GM18907 (cell line): ENCODE results near the gene HOXA3.

Experiments used
- ATAC-seq: cut with Tn5 transposase; IDR thresholded peaks from one replicate; pipeline ENCODE4 v1.9.1; 2021; ENCODE audit warnings: mild to moderate bottlenecking, moderate library complexity; ENCODE audit not compliant: unreplicated experiment

Gene HOXA3

DNA sequence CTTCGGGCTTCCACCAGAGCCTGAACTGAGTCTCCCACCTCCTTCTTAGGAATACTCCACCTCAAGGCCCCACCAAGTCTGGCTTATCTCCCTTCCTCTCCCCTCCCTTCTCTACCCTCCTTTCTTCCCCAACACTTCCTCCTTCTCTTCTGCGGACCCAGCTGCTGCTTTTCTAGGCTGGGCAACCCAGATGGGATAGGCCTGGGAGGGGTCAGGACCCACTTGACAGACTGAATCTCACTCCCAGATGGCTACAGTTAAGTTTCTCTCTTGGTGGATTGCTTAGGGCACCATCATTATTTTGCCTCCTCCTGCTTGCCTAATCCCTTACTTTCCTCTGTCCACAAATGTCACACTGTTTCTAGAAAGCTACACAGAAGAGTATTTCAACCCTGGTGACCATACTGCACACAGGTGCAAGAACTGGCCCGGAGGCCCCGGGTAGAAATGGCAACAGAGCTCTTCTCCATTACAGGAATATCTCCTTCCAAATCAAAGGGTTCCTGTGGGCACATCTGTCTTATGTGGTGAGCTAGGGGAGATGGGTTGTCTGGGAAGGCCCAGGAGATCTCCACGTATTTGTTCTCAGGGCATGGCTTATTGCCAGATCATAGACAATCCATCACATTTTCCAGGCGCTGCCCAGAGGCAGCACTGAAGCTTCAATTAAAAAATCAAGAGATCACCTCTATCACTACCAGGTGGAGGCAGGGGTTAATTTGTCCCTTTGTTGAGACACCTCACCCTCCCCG is 37.8 kb upstream of the HOXA3 start:
- ATAC-seq = no peak

DNA sequence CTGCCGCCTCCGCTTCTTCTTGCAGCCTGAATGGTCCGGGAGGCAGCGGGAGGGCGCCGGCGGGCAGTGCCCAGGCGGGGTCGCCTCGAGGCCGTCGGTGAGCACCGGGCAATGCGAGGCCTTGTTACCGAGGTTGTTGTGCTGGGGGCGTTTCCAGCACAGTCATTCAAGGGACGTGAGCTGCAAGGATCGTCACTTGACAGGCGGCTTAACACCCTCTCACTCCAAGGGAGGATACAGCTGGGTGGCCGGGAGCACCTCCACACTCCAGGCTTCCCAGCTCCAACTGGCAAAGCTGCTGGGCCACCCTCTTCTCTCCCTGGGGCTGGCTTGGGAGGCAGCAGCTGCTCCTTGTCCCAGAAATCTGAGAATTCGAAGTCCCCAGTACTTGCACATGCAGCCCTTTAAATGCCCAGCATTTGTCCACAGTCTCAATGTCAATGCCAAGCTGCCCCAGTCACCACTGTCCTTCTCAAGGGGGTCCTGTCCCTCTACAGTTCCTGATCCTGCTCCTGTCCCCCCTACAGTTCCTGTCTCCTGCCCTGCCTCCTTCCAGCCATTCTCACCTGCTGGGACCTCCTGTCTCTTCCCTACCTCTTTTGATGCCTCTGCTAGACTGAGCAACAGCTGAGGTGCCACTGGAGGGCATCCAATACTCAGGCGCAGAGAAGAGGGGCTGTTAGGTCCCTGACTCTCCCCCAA is 37.1 kb upstream of the HOXA3 start:
- no peak for ATAC-seq

- ATAC-seq = no peak
These were observed 36.3 kb upstream of the HOXA3 start for GRCh38 chr7:27188386-27189294.

- no peak for ATAC-seq
These were observed 35.3 kb upstream of the HOXA3 start for GRCh38 chr7:27187475-27188385.

GRCh38 chr7:27186668-27187474 is 34.5 kb upstream of the HOXA3 start:
- no peak for ATAC-seq

- no peak for ATAC-seq
These were observed 33.7 kb upstream of the HOXA3 start for GRCh38 chr7:27185854-27186667.

DNA sequence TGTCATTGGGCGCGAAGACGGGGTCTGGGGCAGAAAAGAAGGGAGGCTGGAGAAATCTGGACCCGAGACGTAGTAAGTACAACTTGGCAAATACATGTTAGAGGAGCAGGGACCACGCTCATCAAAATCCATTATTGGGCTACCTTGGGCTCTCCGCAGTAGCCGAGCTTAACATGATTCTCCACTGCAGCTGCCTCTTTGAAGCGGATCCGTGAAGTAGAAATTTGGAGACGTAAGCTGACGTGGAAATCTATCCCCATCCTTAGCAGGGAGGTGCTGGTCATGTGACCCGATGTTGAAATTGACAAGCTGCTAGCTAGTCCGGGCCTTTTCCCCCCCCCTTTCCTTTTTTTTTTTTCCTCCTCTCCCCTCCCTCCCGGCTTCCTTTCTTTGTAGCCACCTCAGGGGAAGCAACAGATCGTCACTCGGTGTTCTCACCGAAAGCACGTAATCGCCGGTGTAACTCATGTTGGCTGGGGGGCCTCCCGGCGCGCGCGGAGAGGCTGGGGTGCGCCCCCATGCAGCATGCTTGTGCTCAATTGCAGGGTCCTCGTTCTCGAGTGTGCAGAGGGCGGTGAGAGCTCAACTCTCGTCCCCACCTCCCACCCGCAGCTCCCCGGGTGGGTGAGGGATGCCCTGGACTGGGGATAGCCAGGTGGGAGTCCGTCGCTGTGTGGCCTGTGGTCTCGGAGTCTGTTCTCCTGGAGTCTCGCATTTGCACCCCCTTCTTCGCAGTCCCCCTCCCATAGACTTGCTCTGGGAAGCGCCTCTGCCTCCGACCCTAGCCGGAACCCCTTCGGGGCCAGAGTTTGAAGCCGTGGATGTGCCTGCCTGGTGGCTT is 32.9 kb upstream of the HOXA3 start, which contains the start of gene HOXA11:
Gene HOXA11, minus strand, starts transcription at position 220 of the 841 bp plus-strand sequence. Its CDS starts 88 bp downstream, at position 132.
- ATAC-seq = no peak

- ATAC-seq = no peak
These were observed 32.1 kb upstream of the HOXA3 start for GRCh38 chr7:27184337-27185012.

GRCh38 chr7:27183682-27184336 is 31.4 kb upstream of the HOXA3 start:
- no peak for ATAC-seq

DNA sequence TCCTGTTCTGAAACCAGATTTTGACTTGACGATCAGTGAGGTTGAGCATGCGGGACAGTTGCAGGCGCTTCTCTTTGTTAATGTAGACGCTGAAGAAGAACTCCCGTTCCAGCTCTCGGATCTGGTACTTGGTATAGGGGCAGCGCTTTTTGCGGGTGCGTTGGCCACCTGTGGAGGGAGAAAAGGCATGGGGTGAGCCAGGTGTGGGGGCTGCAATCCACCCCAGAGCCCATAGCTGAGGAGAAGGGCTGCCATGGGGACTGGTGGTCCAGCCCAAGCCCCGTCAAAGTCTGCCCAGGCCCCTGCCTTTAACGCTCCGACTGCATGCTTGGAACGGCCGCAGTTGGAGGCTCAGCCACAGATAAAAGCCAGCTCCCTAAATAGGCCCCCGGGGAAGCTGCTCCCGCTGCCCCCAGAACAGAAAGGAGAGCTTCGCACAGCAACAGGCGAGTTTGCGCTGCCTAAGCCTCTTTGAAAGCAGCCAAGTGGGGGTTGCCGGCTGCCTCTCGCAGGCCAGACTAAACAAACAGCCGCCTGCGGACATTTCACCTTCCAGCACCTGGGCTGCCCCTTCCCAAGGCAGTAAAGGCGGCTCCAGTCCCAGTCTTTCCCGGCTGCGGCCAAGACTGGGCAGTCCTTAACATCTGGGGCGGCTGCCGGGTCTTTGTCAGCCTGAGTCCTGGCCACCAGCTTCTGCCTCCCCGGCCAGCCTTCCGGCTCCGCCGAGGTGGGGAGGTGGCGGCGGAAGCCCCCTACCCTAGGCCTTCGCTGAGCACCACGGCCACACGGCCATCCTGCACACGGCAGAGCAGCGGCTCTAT is 30.7 kb upstream of the HOXA3 start:
- ATAC-seq = no peak

DNA sequence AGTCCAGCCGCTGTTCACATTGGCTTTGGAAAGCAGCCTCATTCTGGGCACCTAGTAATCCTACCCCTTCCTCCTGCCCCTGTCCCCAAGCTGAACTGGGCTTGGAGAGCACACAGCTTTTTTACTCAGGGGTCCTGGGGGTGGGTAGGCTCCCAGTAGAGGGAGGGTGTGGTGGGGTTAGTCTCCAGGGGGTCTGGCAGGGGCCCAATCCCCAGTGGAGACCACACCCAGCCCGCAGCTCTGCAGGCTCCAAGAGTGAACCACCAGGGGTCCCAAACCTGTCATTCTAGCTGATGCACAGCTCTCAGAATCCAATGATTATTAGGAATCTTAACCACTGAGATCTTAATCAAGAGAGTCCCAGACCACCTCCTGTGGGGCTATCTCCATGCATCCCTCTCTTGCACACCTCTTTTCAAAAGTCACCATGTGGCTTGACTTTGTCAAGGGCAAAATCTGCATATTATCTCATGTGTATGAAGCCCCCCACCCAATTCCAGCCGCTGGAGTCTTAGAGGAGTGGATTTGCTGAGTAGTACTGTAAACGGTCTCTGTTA is 30.0 kb upstream of the HOXA3 start:
- ATAC-seq = no peak

DNA sequence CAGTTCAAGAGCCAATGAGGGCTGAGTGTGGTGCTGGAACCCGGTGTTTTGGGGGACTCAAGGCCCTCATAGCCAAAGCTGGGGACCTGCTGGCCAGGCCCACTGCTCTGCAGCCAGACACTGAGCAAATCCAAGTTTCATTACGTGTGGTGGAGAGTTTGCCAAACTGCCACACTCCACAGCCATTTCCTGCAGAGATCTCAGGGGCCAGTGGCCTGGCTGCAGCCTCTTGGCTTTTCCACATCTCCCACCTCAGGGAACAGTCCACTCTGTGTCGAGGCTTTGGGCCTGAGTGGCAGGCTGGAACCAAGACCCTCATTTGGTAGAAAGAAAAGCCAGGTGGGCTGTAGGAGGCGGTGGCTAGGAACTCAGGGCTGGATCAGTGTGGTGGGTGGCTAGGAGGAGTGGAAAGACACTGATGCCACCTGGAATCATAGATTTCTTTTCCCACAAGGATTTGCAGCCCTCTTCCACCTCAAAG is 29.5 kb upstream of the HOXA3 start:
- ATAC-seq = no peak

GRCh38 chr7:27180431-27181420 is 28.3 kb upstream of the HOXA3 start:
- no peak for ATAC-seq
